GM18508 (cell line): ENCODE data around the gene ZNF423.

Source experiments
- ATAC-seq: cut with Tn5 transposase; IDR thresholded peaks from one replicate; pipeline ENCODE4 v1.9.1; 2021; ENCODE audit warnings: moderate number of reproducible peaks; ENCODE audit not compliant: insufficient read depth, unreplicated experiment

The ZNF423 gene

GRCh38 chr16:49653173-49653570 lies 202.7 kb downstream of the ZNF423 start:
- ATAC-seq = no peak

- ATAC-seq = no peak
Measured at GRCh38 chr16:49652456-49653172, 203.3 kb downstream of the ZNF423 start.

GRCh38 chr16:49651996-49652395 lies 203.9 kb downstream of the ZNF423 start:
- no peak for ATAC-seq

GRCh38 chr16:49651226-49651625 lies 204.7 kb downstream of the ZNF423 start:
- ATAC-seq = no peak

- ATAC-seq = no peak
Measured at GRCh38 chr16:49650603-49651002, 205.3 kb downstream of the ZNF423 start.

- no peak for ATAC-seq
Measured at GRCh38 chr16:49649013-49649765, 206.7 kb downstream of the ZNF423 start.

- no peak for ATAC-seq
Measured at GRCh38 chr16:49647673-49648072, 208.2 kb downstream of the ZNF423 start.

GRCh38 chr16:49645263-49645662 lies 210.6 kb downstream of the ZNF423 start:
- ATAC-seq = no peak

- ATAC-seq = no peak
Measured at GRCh38 chr16:49644145-49644463, 211.8 kb downstream of the ZNF423 start.

- ATAC-seq = no peak
Measured at GRCh38 chr16:49643429-49644144, 212.3 kb downstream of the ZNF423 start.

- ATAC-seq = no peak
Measured at GRCh38 chr16:49641250-49641649, 214.7 kb downstream of the ZNF423 start.

GRCh38 chr16:49640581-49640980 lies 215.3 kb downstream of the ZNF423 start:
- no peak for ATAC-seq

GRCh38 chr16:49639739-49640431 lies 216.0 kb downstream of the ZNF423 start:
- ATAC-seq = no peak

GRCh38 chr16:49638673-49639610 lies 217.0 kb downstream of the ZNF423 start:
- ATAC-seq = no peak

GRCh38 chr16:49637933-49638672 lies 217.8 kb downstream of the ZNF423 start:
- no peak for ATAC-seq

- ATAC-seq = no peak
Measured at GRCh38 chr16:49637511-49637910, 218.4 kb downstream of the ZNF423 start.

- ATAC-seq = no peak
Measured at GRCh38 chr16:49636608-49637007, 219.3 kb downstream of the ZNF423 start.

GRCh38 chr16:49635591-49636581 lies 220.0 kb downstream of the ZNF423 start:
- no peak for ATAC-seq
